ENCODE results near the gene PDZD2. TPM values are rescaled to one million over a fixed set of nuclear protein-coding genes. Genes with fewer than 3 reads are reported as not detected.
A peak's percentile ranks its signal among the peaks of the same experiment; 100 is the strongest.

PDZD2 gene
- total and polyA plus RNA-seq, 8 donors: under 0.01 to 61.3 (median 5.8) TPM

GRCh38 chr5:31850981-31851689 is 212.2 kb downstream of the PDZD2 start:
- no peaks in the 10 kb centered on the region for H3K9me3 ChIP-seq
- H3K36me3 ChIP-seq: no peaks in the 10 kb centered on the region
- H3K27ac ChIP-seq: no peak overlapping the region
- H3K4me3 ChIP-seq: no peak overlapping the region
- intact Hi-C loops (cut with DNase I; ENCODE audit: low total_unique reads): no loop called here
- H3K27me3 ChIP-seq: peaks cover 0 to 11% (median 0%) of the 10 kb centered on the region in 3 donors
- peaks cover 11 to 27% (median 22%) of the 10 kb centered on the region in 4 donors for H3K4me1 ChIP-seq
- peak in 1 of 2 donors; percentile 20 for DNase-seq
- no peak for TF ChIP-seq POLR2AphosphoS5 (IDR thresholded peaks at IDR 0.05)
- no peak for TF ChIP-seq EP300 (IDR thresholded peaks at IDR 0.05)
- TF ChIP-seq POLR2A (IDR thresholded peaks at IDR 0.05): no peak
- TF ChIP-seq CTCF (IDR thresholded peaks at IDR 0.05): no peak
- 51 to 65% (median 60%) methylated on average over 4 of the region's 4 CpGs for WGBS, 5 donors

GRCh38 chr5:31853398-31854135 is 214.6 kb downstream of the PDZD2 start:
- intact Hi-C loops (cut with DNase I; ENCODE audit: low total_unique reads): no loop called here

GRCh38 chr5:31854181-31855133 is 215.5 kb downstream of the PDZD2 start:
- no peak for TF ChIP-seq CTCF (IDR thresholded peaks at IDR 0.05)
- no peak for TF ChIP-seq EP300 (IDR thresholded peaks at IDR 0.05)
- TF ChIP-seq POLR2AphosphoS5 (IDR thresholded peaks at IDR 0.05): no peak
- no peak for TF ChIP-seq POLR2A (IDR thresholded peaks at IDR 0.05)
- peaks cover 0 to 3% (median 0%) of the 10 kb centered on the region in 4 donors for H3K36me3 ChIP-seq
- H3K27ac ChIP-seq: peak overlapping the region; percentile 67 to 82 (median 78)
- peak; percentile 50 to 72 for DNase-seq
- peaks cover 0 to 11% (median 0%) of the 10 kb centered on the region in 3 donors for H3K27me3 ChIP-seq
- intact Hi-C loops (cut with DNase I; ENCODE audit: low total_unique reads): no loop called here
- H3K9me3 ChIP-seq: peaks cover 10 to 16% (median 12%) of the 10 kb centered on the region in 4 donors
- WGBS, 5 donors: 1 to 6% (median 1%) methylated on average over 26 to 49 of the region's 49 CpGs
- peak overlapping the region; percentile 59 to 70 (median 66) for H3K4me3 ChIP-seq
- peaks cover 11 to 32% (median 23%) of the 10 kb centered on the region in 4 donors for H3K4me1 ChIP-seq

More at GRCh38 chr5:31853398-31854135, 214.6 kb downstream of the PDZD2 start:
- 41 to 52% (median 43%) methylated on average over 7 to 8 of the region's 8 CpGs for WGBS, 5 donors
- DNase-seq: peak; percentile 26 to 34
- Histone ChIP-seq H3K9me3 (peaks cover 1 to 7% (median 3%) of the 10 kb centered on the region in 4 donors), H3K27me3 (peaks cover 0 to 11% (median 0%) of the 10 kb centered on the region in 3 donors), H3K36me3 (no peaks in the 10 kb centered on the region), H3K4me3 (peak overlapping the region; percentile 59 to 70 (median 66)), H3K27ac (peak overlapping the region; percentile 33 to 82 (median 78)), H3K4me1 (peaks cover 11 to 32% (median 23%) of the 10 kb centered on the region in 4 donors)
- no peak for TF ChIP-seq EP300 (IDR thresholded peaks at IDR 0.05)
- TF ChIP-seq POLR2A (IDR thresholded peaks at IDR 0.05): no peak
- no peak for TF ChIP-seq POLR2AphosphoS5 (IDR thresholded peaks at IDR 0.05)
- TF ChIP-seq CTCF (IDR thresholded peaks at IDR 0.05): no peak

Data from stomach (tissue), 9 donors.